Tibial nerve (tissue), 3 donors: ENCODE results near the gene PARD6A.

Experiments used
- POLR2A ChIP-seq, 2 donors: fragments of 450-650 bp; IDR thresholded peaks; one replicate each; pipeline ENCODE4 v1.6.1; 2017; ENCODE audit warnings: antibody characterized with exemption in 2 of 2, mild to moderate bottlenecking in 2 of 2, moderate library complexity in 2 of 2
- TF ChIP-seq, protein P1 (sequence below), 5 experiments: fragments of 200-600 bp in 3 of 5; fragments of 450-650 bp in 2 of 5; sonication (generic) in 3 of 5; IDR thresholded peaks; one replicate each; pipeline ENCODE4 v1.5.1; 2016 to 2019; ENCODE audit warnings: antibody characterized with exemption in 5 of 5, mild to moderate bottlenecking in 3 of 5, moderate library complexity in 2 of 5

DNA sequence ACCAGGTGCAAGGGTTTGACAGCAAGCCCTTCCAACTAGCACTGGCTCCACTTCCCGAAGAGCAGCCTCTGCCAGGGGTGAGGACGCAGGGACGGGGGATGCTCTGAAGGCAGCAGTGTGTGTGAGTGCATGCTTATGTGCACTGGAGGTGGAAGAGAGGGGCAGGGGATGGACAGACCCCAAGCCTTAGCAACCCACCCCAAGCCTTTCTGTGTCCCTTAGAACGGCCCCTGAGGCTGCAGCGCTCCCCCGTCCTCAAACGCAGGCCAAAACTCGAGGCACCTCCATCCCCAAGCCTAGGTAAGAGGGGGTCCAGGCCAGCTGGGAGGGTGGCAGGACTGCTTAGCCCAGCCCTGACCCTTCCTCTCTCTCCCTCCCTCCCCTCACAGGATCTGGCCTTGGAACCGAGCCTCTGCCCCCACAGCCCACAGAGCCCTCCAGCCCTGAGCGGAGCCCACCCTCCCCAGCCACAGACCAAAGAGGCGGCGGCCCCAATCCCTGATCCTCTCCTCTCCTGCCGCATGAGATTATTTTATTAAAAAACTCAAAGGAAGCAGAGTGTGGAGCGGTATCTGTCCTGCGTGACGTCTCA lies 3.6 kb upstream of the PARD6A start:
- TF ChIP-seq, protein P1, sequence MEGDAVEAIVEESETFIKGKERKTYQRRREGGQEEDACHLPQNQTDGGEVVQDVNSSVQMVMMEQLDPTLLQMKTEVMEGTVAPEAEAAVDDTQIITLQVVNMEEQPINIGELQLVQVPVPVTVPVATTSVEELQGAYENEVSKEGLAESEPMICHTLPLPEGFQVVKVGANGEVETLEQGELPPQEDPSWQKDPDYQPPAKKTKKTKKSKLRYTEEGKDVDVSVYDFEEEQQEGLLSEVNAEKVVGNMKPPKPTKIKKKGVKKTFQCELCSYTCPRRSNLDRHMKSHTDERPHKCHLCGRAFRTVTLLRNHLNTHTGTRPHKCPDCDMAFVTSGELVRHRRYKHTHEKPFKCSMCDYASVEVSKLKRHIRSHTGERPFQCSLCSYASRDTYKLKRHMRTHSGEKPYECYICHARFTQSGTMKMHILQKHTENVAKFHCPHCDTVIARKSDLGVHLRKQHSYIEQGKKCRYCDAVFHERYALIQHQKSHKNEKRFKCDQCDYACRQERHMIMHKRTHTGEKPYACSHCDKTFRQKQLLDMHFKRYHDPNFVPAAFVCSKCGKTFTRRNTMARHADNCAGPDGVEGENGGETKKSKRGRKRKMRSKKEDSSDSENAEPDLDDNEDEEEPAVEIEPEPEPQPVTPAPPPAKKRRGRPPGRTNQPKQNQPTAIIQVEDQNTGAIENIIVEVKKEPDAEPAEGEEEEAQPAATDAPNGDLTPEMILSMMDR (IDR thresholded peaks at IDR 0.05): no peak
- TF ChIP-seq POLR2A (IDR thresholded peaks at IDR 0.05): no peak
